IMR-90 (cell line): ENCODE results near the gene KCNAB1. TPM values are rescaled to one million over a fixed set of nuclear protein-coding genes. Genes with fewer than 3 reads are reported as not detected.

Experiments
- ATAC-seq: fragments of 200-7000 bp; cut with Tn5 transposase; 2 replicates; pipeline ENCODE4 v1.9.1; 2020; ENCODE audit warnings: low read depth, mild to moderate bottlenecking, moderate library complexity
- BruUV-seq: library from RNA; stranded (reverse); fragments of 400-500 nt; replicated peaks from 2 replicates; lab custom pipeline; 2021; lab: Mats Ljungman, UMichigan
- CTCF ChIA-PET: fragments of 300-600 bp; formaldehyde crosslinking; extraction: SDS; loops from one replicate; lab custom pipeline; 2021; ENCODE audit warnings: antibody characterized with exemption; lab: Yijun Ruan, JAX
- POLR2A ChIA-PET: fragments of 300-600 bp; sonication (Branson Sonifier 250); formaldehyde crosslinking; loops from one replicate; lab custom pipeline; 2022; ENCODE audit warnings: antibody characterized with exemption; ENCODE audit not compliant: unreplicated experiment; lab: Charles Lee
- DNase-seq: peaks from one replicate; pipeline ENCODE4 v3.0.0; 2013
- H2AFZ ChIP-seq: replicated peaks from 2 replicates; pipeline ENCODE3; 2013; ENCODE audit warnings: low read length, mild to moderate bottlenecking; ENCODE audit not compliant: poor library complexity
- H2AK5ac ChIP-seq: 2 replicates; pipeline ENCODE4 v1.6.1; 2013; ENCODE audit warnings: low read depth, low read length, inconsistent platforms
- H2AK9ac ChIP-seq: replicated peaks from 2 replicates; pipeline ENCODE3; 2013; ENCODE audit warnings: mild to moderate bottlenecking, low read depth, low read length, moderate library complexity; ENCODE audit not compliant: poor library complexity
- H2BK120ac ChIP-seq: 2 replicates; pipeline ENCODE4 v1.6.1; 2013; ENCODE audit warnings: low read depth, low read length, inconsistent platforms
- H2BK15ac ChIP-seq: 3 replicates; pipeline ENCODE4 v1.6.1; 2013; ENCODE audit warnings: low read depth, low read length, inconsistent platforms
- H2BK20ac ChIP-seq: 2 replicates; pipeline ENCODE4 v1.6.1; 2013; ENCODE audit warnings: low read depth, mild to moderate bottlenecking, inconsistent platforms, low read length, moderate library complexity
- H2BK5ac ChIP-seq: 2 replicates; pipeline ENCODE4 v1.6.1; 2013; ENCODE audit warnings: mild to moderate bottlenecking, low read depth, low read length, inconsistent platforms; ENCODE audit not compliant: poor library complexity, severe bottlenecking
- H3K14ac ChIP-seq: replicated peaks from 2 replicates; pipeline ENCODE4 v1.6.1; 2013; ENCODE audit warnings: low read depth, low read length, inconsistent platforms
- H3K18ac ChIP-seq: 2 replicates; pipeline ENCODE4 v1.6.1; 2013; ENCODE audit warnings: low read depth, low read length, control low read depth
- H3K23ac ChIP-seq: 2 replicates; pipeline ENCODE4 v1.6.1; 2013; ENCODE audit warnings: low read depth, low read length, inconsistent platforms
- H3K27ac ChIP-seq: 2 replicates; pipeline ENCODE4 v1.5.1; 2013; ENCODE audit warnings: mild to moderate bottlenecking, control low read depth, low read length; ENCODE audit not compliant: insufficient read depth
- H3K27me3 ChIP-seq: 2 replicates; pipeline ENCODE4 v1.6.1; 2013; ENCODE audit warnings: low read length; ENCODE audit not compliant: control insufficient read depth, insufficient read depth
- H3K36me3 ChIP-seq: 2 replicates; pipeline ENCODE4 v1.6.1; 2013; ENCODE audit warnings: low read length, mixed read lengths; ENCODE audit not compliant: control insufficient read depth, insufficient read depth
- H3K4ac ChIP-seq: 2 replicates; pipeline ENCODE4 v1.6.1; 2013; ENCODE audit warnings: low read depth, low read length, inconsistent platforms
- H3K4me1 ChIP-seq: 2 replicates; pipeline ENCODE4 v1.6.1; 2013; ENCODE audit warnings: low read length, mixed read lengths; ENCODE audit not compliant: control insufficient read depth, insufficient read depth
- H3K4me2 ChIP-seq: 2 replicates; pipeline ENCODE4 v1.6.1; 2013; ENCODE audit warnings: low read depth, mild to moderate bottlenecking, control low read depth, low read length, moderate library complexity
- H3K4me3 ChIP-seq: 2 replicates; pipeline ENCODE4 v1.5.1; 2013; ENCODE audit warnings: low read depth, mild to moderate bottlenecking, control low read depth, low read length, moderate library complexity; ENCODE audit not compliant: insufficient read depth
- H3K56ac ChIP-seq: 2 replicates; pipeline ENCODE4 v1.6.1; 2013; ENCODE audit warnings: low read length, inconsistent platforms; ENCODE audit not compliant: insufficient read depth; ENCODE audit errors: extremely low read depth
- H3K79me1 ChIP-seq, 2 experiments: 2 replicates each; pipeline ENCODE4 v1.6.1; 2013; ENCODE audit warnings: low read length in 2 of 2, inconsistent platforms in 1 of 2, low read depth in 1 of 2
- H3K9ac ChIP-seq: 2 replicates; pipeline ENCODE4 v1.6.1; 2013; ENCODE audit warnings: low read depth, low read length, control low read depth
- H3K9me1 ChIP-seq: 2 replicates; pipeline ENCODE4 v1.6.1; 2013; ENCODE audit warnings: low read length, inconsistent platforms; ENCODE audit not compliant: insufficient read depth
- H3K9me3 ChIP-seq: 2 replicates; pipeline ENCODE4 v1.6.1; 2013; ENCODE audit warnings: low read length; ENCODE audit not compliant: control insufficient read depth, insufficient read depth
- H4K20me1 ChIP-seq: 2 replicates; pipeline ENCODE4 v1.6.1; 2013; ENCODE audit warnings: low read length, inconsistent platforms; ENCODE audit not compliant: insufficient read depth
- H4K5ac ChIP-seq: 2 replicates; pipeline ENCODE4 v1.6.1; 2013; ENCODE audit warnings: mild to moderate bottlenecking, low read depth, low read length, control low read depth
- H4K8ac ChIP-seq, 2 experiments: 2 replicates each; pipeline ENCODE4 v1.6.1; 2013; ENCODE audit warnings: low read depth in 2 of 2, low read length in 2 of 2, control low read depth in 1 of 2, inconsistent platforms in 1 of 2
- H4K91ac ChIP-seq: 2 replicates; pipeline ENCODE4 v1.6.1; 2013; ENCODE audit warnings: low read depth, low read length, inconsistent platforms; ENCODE audit not compliant: insufficient read depth
- BHLHE40 ChIP-seq: fragments of 150-350 bp; IDR thresholded peaks from 2 replicates; pipeline ENCODE4 v1.6.1; 2016; ENCODE audit warnings: mild to moderate bottlenecking, low read depth, low read length
- CEBPB ChIP-seq: IDR thresholded peaks from 2 replicates; pipeline ENCODE4 v1.6.1; 2012; ENCODE audit warnings: low read depth, low read length, improper control_type of control experiment
- MXI1 ChIP-seq: IDR thresholded peaks from 2 replicates; pipeline ENCODE4 v1.6.1; 2012; ENCODE audit warnings: low read depth, mild to moderate bottlenecking, low read length, moderate library complexity, borderline replicate concordance
- WGBS, 2 experiments: methylation state at CpG; one replicate each; pipeline versions ENCODE4 v1.1.5 to v1.1.7; 2013; ENCODE audit warnings: missing lambda C conversion rate in 2 of 2; ENCODE audit not compliant: insufficient read length in 1 of 2; ENCODE audit errors: extremely low coverage in 2 of 2; 5-methylcytosine and 5-hydroxymethylcytosine counted together
- dilution Hi-C: fragments of 300-500 bp; cut with HindIII; formaldehyde crosslinking; loops from one replicate; pipeline ENCODE4 v1.14.3; 2018; ENCODE audit warnings: low sequenced_read_pairs; ENCODE audit not compliant: unreplicated experiment
- in situ Hi-C: fragments of 300-500 bp; cut with MboI; formaldehyde crosslinking; loops from 3 replicates; pipeline ENCODE4 v1.14.3; 2019; ENCODE audit warnings: low sequenced_read_pairs, inconsistent platforms, mixed read lengths
- intact Hi-C: fragments of 100-400 bp; cut with micrococcal nuclease; formaldehyde crosslinking; loops from 2 replicates; pipeline ENCODE4 v1.10.0; 2022
- polyA plus RNA-seq, 3 experiments: library from polyadenylated mRNA; depleted of rRNA; stranded (reverse); fragments of >200 nt; gene quantifications; 2 replicates each; pipeline ENCODE4 v1.2.3, GENCODE V29; 2012; ENCODE audit warnings: low replicate concordance in 1 of 3
- total RNA-seq: library from RNA; depleted of rRNA; stranded (reverse); fragments of >200 nt; gene quantifications from 2 replicates; pipeline ENCODE4 v1.2.3, GENCODE V29; 2012

The KCNAB1 gene
- total and polyA plus RNA-seq, 2 of the 4 experiments (the other 2 are of a cell fraction): under 0.01 to 0.07 TPM

DNA sequence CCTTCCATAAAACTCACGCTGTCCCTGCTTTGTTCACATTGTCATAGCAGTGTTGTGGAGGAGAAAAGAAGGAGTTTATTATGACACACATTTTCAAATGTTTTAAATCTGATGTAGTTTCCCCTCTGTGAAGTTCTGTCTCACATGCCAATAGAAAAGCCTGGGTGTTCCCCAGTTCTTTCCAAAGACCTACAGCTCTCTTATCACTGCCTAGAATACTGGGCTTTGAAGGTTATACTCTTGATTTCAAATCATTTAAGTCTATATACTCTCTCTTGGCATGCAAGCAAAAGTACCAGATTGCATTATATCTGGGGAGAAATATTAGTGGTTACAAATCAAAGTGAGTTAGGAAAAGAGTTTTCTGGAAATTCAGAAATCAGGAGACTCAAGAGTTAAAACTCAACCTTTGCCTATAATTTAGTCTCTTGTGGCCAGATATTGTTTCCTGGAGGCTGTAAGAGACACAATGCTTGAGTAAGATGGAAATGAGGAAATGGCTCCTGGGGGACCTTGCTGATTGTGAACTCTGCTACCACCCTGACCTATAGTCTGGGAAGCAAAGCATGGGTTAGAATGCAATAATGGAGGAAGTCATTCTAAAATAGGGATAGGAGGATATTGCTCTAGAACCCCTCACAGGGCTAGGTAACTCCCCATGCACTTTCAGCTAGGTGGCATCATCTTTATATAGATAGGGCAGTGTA is 182.8 kb downstream of the KCNAB1 start:
- intact Hi-C loops (no loop called here), dilution Hi-C loops (no loop called here), in situ Hi-C loops (no loop called here)
- Histone ChIP-seq H3K4me2 (no peak overlapping the region), H3K4me3 (no peak overlapping the region), H3K23ac (no peak overlapping the region), H3K36me3 (no peaks in the 10 kb centered on the region), H3K9ac (no peak overlapping the region), H2AK9ac (no peak overlapping the region), H2BK5ac (no peak overlapping the region), H4K20me1 (no peaks in the 10 kb centered on the region), H4K5ac (no peak overlapping the region), H3K9me1 (no peaks in the 10 kb centered on the region; the same call in 1 of the 2 replicates), H3K14ac (peak overlapping the region; percentile 42; the same call in 1 of the 2 replicates), H2AFZ (no peak overlapping the region), H3K4ac (peak overlapping the region; percentile 21; the same call in 1 of the 2 replicates), H3K27ac (no peak overlapping the region), H3K56ac (no peak overlapping the region), H2BK15ac (0 out of 3 replicates have a peak overlapping the region, but pooled peaks have one; percentile 36), H3K18ac (peak overlapping the region; percentile 18; the same call in 1 of the 2 replicates), H3K27me3 (no peaks in the 10 kb centered on the region), H3K9me3 (no peaks in the 10 kb centered on the region), H4K8ac (peak overlapping the region in 1 of 2 experiments; percentile 47; a peak in 2 of 4 replicates), H4K91ac (peak overlapping the region; percentile 3; the same call in 1 of the 2 replicates), H3K4me1 (peaks cover 2% of the 10 kb centered on the region), H3K79me1 (no peaks in the 10 kb centered on the region), H2BK120ac (peak overlapping the region; percentile 37), H2AK5ac (no peak overlapping the region), H2BK20ac (peak overlapping the region; percentile 38; the same call in 1 of the 2 replicates)
- POLR2A ChIA-PET: no interaction called here
- WGBS, 2 experiments: no CpG with 5 or more reads among the region's 1 CpG
- ATAC-seq (no peak), DNase-seq (no peak)
- CTCF ChIA-PET: no interaction called here
- TF ChIP-seq CEBPB: no peak
- no peak for TF ChIP-seq MXI1
- no peak for TF ChIP-seq BHLHE40
- BruUV-seq: no TSS peak
